Stomach (tissue), 9 donors: ENCODE measurements around the gene SEMA3A. TPM values are rescaled to one million over a fixed set of nuclear protein-coding genes. Genes with fewer than 3 reads are reported as not detected.
A peak's percentile ranks its signal among the peaks of the same experiment; 100 is the strongest.
"Not testable (repeated sequence)": the region's sequence is repeated elsewhere in the genome, so short reads cannot be mapped to it uniquely, and the experiment has no call there.

Source experiments
- DNase-seq, 2 donors: peaks; one replicate each; pipeline versions ENCODE4 v3.0.0 to v3.0.0-alpha.2; 2013 to 2019
- H3K27ac ChIP-seq, 5 donors: fragments of 200-600 bp in 4 of 5; sonication (generic) in 4 of 5; one replicate each; pipeline ENCODE4 v1.5.1; 2013 to 2019; ENCODE audit warnings: mild to moderate bottlenecking in 1 of 5, moderate library complexity in 1 of 5
- H3K27me3 ChIP-seq, 3 donors: fragments of 200-600 bp; sonication (generic); one replicate each; pipeline ENCODE4 v1.5.1; 2017 to 2019; ENCODE audit warnings: mixed run types in 1 of 3
- H3K36me3 ChIP-seq, 4 donors: fragments of 200-600 bp; sonication (generic); 1 replicate in 3 of 4; 2 replicates in 1 of 4; pipeline ENCODE4 v1.5.1; 2016 to 2019
- H3K4me1 ChIP-seq, 4 donors: fragments of 200-600 bp; sonication (generic); one replicate each; pipeline ENCODE4 v1.5.1; 2016 to 2019
- H3K4me3 ChIP-seq, 4 donors: fragments of 200-600 bp; sonication (generic) in 3 of 4; one replicate each; pipeline ENCODE4 v1.5.1; 2016 to 2019; ENCODE audit warnings: mild to moderate bottlenecking in 1 of 4
- H3K9me3 ChIP-seq, 4 donors: fragments of 200-600 bp; sonication (generic); one replicate each; pipeline ENCODE4 v1.5.1; 2016 to 2019
- EP300 ChIP-seq: sonication (generic); formaldehyde crosslinking; IDR thresholded peaks from one replicate; pipeline ENCODE4 v1.6.1; 2017; ENCODE audit warnings: antibody characterized with exemption
- POLR2A ChIP-seq, 4 donors: fragments of 450-650 bp; IDR thresholded peaks; one replicate each; pipeline ENCODE4 v1.6.1; 2016; ENCODE audit warnings: antibody characterized with exemption in 4 of 4, control low read depth in 2 of 4, mild to moderate bottlenecking in 1 of 4, moderate library complexity in 1 of 4
- POLR2AphosphoS5 ChIP-seq, 3 donors: sonication (generic); formaldehyde crosslinking; IDR thresholded peaks; one replicate each; pipeline ENCODE4 v1.6.1; 2016; ENCODE audit warnings: antibody characterized with exemption in 3 of 3
- WGBS, 5 donors: extraction: QIAGEN DNeasy Blood & Tissue Kit in 3 of 5; methylation state at CpG; one replicate each; pipeline versions ENCODE4 v1.1.5 to v1.1.7; 2013 to 2018; 5-methylcytosine and 5-hydroxymethylcytosine counted together
- intact Hi-C: fragments of 100-400 bp; cut with DNase I; formaldehyde crosslinking; loops from one replicate; pipeline ENCODE4 v1.15.1; 2023; ENCODE audit warnings: low total_unique reads
- polyA plus RNA-seq, 3 donors: library from polyadenylated mRNA; stranded (reverse); fragments of 200-250 nt; gene quantifications; one replicate each; pipeline ENCODE4 v1.2.3, GENCODE V29; 2013
- total RNA-seq, 5 donors: library from RNA; depleted of rRNA; stranded (reverse); fragments of >200 nt; gene quantifications; one replicate each; pipeline versions ENCODE4 v1.1.0 to v1.2.3, GENCODE V29; 2014 to 2016
- TF ChIP-seq, protein P1 (sequence below), 7 experiments: fragments of 450-650 bp in 4 of 7; fragments of 200-600 bp in 3 of 7; sonication (generic) in 3 of 7; IDR thresholded peaks; one replicate each; pipeline ENCODE4 v1.5.1; 2016 to 2019; ENCODE audit warnings: antibody characterized with exemption in 7 of 7, control low read depth in 2 of 7, mild to moderate bottlenecking in 1 of 7
- donor health status: healthy with polysubstance abuse.
- donor health status: Bipolar disorder and iron deficiency.
- donor health status: healthy.

Gene SEMA3A
- total and polyA plus RNA-seq, 8 donors = 0.31 to 34.8 (median 2.8) TPM

- WGBS, 5 donors = 35 to 73% (median 38%) methylated on average over 4 of the region's 4 CpGs
- Histone ChIP-seq H3K9me3 (no peaks in the 10 kb centered on the region), H3K36me3 (no peaks in the 10 kb centered on the region), H3K27me3 (no peaks in the 10 kb centered on the region), H3K4me1 (peaks cover 0 to 44% (median 17%) of the 10 kb centered on the region in 4 donors), H3K4me3 (no peak overlapping the region), H3K27ac (no peak overlapping the region)
- TF ChIP-seq, protein P1, sequence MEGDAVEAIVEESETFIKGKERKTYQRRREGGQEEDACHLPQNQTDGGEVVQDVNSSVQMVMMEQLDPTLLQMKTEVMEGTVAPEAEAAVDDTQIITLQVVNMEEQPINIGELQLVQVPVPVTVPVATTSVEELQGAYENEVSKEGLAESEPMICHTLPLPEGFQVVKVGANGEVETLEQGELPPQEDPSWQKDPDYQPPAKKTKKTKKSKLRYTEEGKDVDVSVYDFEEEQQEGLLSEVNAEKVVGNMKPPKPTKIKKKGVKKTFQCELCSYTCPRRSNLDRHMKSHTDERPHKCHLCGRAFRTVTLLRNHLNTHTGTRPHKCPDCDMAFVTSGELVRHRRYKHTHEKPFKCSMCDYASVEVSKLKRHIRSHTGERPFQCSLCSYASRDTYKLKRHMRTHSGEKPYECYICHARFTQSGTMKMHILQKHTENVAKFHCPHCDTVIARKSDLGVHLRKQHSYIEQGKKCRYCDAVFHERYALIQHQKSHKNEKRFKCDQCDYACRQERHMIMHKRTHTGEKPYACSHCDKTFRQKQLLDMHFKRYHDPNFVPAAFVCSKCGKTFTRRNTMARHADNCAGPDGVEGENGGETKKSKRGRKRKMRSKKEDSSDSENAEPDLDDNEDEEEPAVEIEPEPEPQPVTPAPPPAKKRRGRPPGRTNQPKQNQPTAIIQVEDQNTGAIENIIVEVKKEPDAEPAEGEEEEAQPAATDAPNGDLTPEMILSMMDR (IDR thresholded peaks at IDR 0.05) = no peak
- intact Hi-C loops = no loop called here
- DNase-seq = no peak
Measured at GRCh38 chr7:84157171-84157570, 37.4 kb downstream of the SEMA3A start.

DNA sequence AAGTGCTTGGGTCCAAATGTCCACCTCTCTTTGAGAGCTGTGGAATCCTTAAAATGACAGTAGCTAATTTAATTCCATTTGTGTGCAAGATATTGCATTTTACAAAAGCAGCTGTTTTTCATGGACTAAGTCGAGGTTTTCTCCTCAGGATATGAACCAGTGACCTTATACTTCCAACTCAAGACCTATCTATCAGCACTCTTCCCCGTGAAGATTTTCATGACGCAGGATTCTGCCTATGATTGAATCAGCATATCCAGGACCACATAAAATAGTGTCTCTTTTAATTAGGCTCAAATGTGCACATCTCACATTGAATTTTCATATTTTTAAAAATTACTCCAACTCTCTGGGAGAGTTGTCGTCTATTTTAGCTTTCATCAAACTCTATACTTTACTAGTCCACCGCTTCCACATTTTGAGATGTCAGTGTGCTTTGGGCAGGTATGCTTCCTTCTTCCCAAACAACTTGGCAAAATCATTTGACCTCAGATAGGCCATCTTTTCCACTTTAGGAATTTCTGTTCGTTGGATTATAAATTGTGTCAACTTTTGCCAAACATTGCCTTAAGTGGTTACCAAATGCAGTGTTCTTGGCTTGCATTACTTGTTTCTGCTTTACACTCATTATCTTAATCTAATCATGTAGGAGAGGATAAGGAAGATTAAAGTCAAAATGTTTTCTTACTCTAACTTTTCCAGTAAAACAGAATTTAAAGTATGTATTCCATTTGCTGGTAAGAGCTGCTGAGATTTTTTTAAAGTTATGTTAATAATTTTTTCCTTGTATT, 39.4 kb downstream of the SEMA3A start:
- Histone ChIP-seq H3K27me3 (no peaks in the 10 kb centered on the region), H3K27ac (peak overlapping the region in 2 of 5 donors; percentile 4), H3K4me1 (peaks cover 0 to 29% (median 12%) of the 10 kb centered on the region in 4 donors), H3K4me3 (no peak overlapping the region), H3K9me3 (no peaks in the 10 kb centered on the region), H3K36me3 (no peaks in the 10 kb centered on the region)
- TF ChIP-seq POLR2AphosphoS5 (IDR thresholded peaks at IDR 0.05) (no peak), EP300 (no peak), POLR2A (IDR thresholded peaks at IDR 0.05) (no peak)
- TF ChIP-seq, protein P1 (IDR thresholded peaks at IDR 0.05) = no peak
- intact Hi-C loops = no loop called here
- 59 to 66% (median 63%) methylated on average over 6 of the region's 6 CpGs for WGBS, 5 donors
- DNase-seq = peak in 1 of 2 donors; percentile 24

DNA sequence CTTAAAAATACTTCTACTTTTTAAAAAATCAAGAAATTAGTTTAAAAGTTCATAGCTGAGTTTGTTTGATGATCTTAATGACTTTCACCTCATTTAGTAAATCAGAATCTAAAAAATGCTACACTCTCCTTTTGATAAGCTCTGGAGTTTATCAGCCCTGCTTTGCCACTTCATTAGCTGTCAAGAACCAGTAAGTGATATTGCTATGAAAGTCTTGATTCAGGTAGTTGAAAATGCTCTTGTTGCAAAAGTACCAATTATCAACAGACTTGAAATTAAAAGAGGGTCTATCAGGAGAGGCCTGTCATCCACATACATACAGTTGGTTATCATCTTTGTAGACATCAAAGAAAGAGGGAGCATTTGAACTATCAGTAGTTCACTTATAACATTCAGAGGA, 41.6 kb downstream of the SEMA3A start:
- DNase-seq = no peak
- Histone ChIP-seq H3K36me3 (no peaks in the 10 kb centered on the region), H3K27me3 (no peaks in the 10 kb centered on the region), H3K9me3 (no peaks in the 10 kb centered on the region), H3K4me3 (no peak overlapping the region), H3K4me1 (peaks cover 0 to 35% (median 16%) of the 10 kb centered on the region in 4 donors), H3K27ac (no peak overlapping the region)
- TF ChIP-seq, protein P1 (IDR thresholded peaks at IDR 0.05) = no peak
- TF ChIP-seq EP300 (no peak), POLR2A (IDR thresholded peaks at IDR 0.05) (no peak), POLR2AphosphoS5 (IDR thresholded peaks at IDR 0.05) (no peak)
- intact Hi-C loops = no loop called here

DNA sequence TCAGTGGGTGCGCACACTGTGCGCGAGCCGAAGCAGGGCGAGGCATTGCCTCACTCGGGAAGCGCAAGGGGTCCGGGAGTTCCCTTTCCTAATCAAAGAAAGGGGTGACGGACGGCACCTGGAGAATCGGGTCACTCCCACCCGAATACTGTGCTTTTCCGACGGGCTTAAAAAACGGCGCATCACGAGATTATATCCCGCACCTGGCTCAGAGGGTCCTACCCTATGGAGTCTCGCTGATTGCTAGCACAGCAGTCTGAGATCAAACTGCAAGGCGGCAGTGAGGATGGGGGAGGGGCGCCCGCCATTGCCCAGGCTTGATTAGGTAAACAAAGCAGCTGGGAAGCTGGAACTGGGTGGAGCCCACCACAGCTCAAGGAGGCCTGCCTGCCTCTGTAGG, 44.2 kb downstream of the SEMA3A start:
- peaks cover 0 to 21% (median 8%) of the 10 kb centered on the region in 4 donors for H3K4me1 ChIP-seq
- H3K9me3 ChIP-seq, H3K27me3 ChIP-seq, intact Hi-C loops, H3K27ac ChIP-seq, H3K36me3 ChIP-seq, H3K4me3 ChIP-seq, DNase-seq: not testable (repeated sequence)
- 90 to 96% (median 95%) methylated on average over 20 to 22 of the region's 22 CpGs for WGBS, 5 donors

DNA sequence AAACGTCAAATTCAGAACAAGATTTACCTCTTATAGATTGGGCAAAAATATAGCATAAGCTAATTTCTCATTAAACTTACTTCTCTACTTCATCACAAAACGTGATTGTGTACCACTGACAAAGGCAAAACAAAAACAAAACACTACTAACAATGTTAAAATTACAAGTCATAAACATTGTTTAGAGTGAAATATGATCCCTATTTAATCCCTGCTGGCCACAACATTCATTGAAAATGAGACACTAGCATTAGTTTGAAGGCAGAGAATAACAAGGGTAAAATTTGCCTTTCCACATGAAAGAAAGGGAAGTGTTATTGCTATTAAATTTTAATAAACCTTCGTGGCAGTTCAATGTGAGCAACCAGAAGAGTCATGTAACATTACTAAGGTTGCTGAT, 45.0 kb downstream of the SEMA3A start:
- intact Hi-C loops = no loop called here
- peaks cover 0 to 19% (median 9%) of the 10 kb centered on the region in 4 donors for H3K4me1 ChIP-seq
- TF ChIP-seq POLR2A (IDR thresholded peaks at IDR 0.05) (no peak), POLR2AphosphoS5 (IDR thresholded peaks at IDR 0.05) (no peak), EP300 (no peak)
- TF ChIP-seq, protein P1 (IDR thresholded peaks at IDR 0.05) = no peak
- H3K27ac ChIP-seq = no peak overlapping the region
- no peak overlapping the region for H3K4me3 ChIP-seq
- no peak for DNase-seq
- H3K27me3 ChIP-seq = no peaks in the 10 kb centered on the region
- no peaks in the 10 kb centered on the region for H3K9me3 ChIP-seq
- 50 to 68% (median 62%) methylated on average over 3 of the region's 3 CpGs for WGBS, 5 donors
- no peaks in the 10 kb centered on the region for H3K36me3 ChIP-seq
